Activated CD4-positive, CD25-positive, alpha-beta regulatory T cell (primary cell): Measurements from ENCODE around the gene TMEM108.

Source experiments
- DNase-seq, 4 experiments: peaks; one replicate each; lab custom pipeline; 2025; lab: John Stamatoyannopoulos, UW

The TMEM108 gene

DNA sequence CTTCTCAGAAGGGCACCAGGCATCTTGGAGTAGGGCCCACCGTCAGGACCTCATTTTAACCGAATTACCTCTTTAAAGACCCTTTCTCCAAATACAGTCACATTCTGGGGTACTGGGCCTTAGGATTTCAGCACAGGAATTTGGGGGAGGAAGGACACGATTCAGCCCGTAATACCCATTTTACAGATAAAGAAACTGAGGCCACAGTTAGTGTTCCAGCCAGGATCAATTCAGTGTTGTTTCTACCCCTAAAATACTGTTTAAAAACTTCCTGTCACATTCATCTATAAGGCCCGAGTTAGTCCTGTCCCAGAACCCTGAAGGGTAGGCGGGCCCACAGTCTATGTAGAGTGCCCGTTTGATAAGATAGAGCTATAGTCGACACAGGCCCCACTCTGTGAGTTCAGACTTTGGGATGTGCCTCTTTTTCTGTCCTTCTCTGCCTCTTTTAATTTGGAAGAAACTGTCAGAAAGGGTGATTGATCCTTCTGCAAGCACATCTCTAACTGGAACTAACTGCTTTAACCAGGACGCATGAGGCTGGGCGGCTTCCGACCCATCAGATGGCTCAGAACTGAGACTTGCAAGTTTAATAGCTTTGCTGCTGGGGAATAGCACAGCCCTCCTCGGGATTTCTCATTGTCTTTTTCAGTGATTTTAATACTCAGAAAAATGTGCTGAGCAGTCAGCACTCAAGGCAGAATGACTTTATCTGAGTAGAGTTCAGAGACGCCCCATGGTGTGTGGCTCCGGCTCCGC is 381.1 kb downstream of the TMEM108 start:
- no peak for DNase-seq

DNA sequence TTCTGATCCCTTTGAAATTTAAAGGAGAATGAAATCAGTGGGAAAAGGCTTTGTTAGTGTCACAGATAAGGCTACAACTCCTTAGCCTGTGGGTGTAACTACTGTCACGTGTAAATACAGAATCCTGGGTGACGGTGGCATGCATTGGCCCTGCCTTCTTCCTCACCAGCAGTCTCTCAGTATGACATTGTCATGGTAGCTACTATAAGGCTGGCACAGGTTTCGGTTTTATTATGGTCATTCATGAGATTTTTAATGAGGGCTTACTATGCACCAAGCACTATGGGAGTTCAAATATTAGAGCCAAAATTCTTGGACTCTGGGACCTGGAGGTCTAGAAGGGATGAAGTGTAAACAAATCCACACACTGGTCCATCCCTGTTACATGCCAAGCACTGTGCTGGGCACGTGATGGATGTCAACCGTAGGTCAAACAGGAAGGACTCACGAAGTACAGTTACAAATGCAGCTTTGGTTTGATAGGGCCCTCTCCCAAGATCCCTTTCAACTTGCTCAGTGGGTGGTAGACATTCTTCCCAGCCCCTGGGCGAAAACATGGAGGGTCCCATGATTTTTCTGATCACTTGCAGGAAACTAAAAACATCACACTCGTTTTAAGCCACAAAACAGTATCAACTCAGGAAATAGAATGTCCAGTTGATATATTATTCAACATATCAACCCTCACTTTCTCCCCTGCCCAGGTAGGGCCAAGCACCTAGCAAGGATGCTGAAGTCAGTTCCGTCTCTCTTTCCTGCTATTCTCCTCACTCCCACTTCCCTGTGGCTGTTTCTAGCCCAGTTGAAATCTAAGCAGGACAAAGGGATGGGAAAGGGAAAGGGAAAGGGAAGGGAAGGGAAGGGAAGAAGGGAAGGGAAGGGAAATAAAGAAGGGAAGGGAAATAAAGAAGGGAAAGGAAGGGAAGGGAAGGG is 387.0 kb downstream of the TMEM108 start:
- no peak for DNase-seq

DNA sequence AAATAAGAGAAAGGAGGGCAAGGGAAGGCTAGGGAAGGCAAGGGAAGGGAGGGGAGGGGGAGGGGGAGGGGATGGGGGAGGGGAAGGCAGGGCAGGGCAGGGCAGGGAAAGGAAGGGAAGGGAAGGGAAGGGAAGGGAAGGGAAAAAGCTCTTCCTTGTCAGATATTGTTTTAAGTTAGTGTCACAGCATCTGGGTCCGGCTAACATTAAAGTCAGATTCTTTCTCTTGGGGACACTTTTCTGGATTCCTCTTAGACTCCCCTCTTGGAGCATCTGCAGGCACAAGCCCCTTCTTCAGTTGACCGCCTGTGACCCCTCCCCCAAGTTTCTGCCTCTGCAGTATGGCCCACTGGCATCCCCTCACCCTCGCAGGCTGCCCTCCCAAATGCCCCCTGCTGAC is 387.7 kb downstream of the TMEM108 start:
- no peak for DNase-seq

DNA sequence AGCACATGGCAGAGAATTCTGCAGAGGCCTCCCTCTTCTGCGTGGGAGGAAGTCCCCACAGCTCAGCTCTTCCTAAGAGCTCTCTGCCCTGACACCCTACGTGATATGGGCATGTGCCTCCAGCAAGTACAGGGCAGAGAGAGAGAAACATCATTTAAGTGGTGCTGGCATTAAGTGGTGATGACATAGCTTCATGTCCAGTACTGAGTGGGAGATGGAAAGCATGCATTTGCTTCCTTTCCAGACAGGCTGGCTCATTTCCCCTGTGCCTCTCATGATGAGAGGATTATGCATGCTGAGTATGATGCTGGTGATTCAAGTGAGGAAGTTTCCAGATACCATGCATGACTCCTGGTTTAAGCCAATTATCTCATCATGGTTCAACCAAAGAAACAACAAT is 388.5 kb downstream of the TMEM108 start:
- no peak for DNase-seq

DNA sequence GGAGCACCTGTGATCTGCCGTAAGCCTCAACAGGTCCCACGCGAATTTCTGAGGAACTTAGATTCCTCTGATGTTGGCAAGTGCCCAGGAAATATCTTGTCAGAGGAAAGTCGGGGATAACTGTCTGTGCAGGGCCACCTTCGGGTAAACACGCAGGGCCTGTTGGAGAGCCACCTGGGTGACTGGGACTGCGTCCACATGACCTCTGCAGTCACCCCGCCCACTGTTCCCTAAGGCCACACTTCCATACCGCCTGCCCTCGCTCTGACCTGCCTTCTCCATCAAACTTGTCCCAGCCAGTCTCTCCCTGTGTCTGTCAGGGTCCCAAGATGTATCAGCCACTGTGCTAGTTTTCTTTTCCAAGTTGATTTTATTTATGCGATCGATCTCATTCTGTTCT is 390.4 kb downstream of the TMEM108 start:
- DNase-seq, result no peak

DNA sequence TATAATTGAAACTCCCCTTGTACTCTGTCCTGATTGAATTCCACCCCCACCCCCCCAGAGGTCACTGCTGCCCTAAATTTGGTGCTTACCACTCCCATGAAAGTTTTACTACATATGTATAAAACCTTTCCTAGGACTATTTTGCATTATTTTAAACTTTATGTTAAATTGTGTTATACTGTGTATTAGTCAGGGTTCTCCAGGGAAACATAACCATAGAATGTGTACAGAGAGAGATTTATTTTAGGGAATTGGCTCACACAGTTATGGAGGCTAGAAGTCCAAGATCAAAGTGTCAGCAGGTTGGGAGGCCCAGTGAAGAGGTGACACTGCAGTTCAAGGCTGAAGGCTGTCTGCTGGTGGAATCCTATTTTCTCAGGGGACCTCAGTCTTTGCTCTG is 390.9 kb downstream of the TMEM108 start:
- DNase-seq, result no peak

DNA sequence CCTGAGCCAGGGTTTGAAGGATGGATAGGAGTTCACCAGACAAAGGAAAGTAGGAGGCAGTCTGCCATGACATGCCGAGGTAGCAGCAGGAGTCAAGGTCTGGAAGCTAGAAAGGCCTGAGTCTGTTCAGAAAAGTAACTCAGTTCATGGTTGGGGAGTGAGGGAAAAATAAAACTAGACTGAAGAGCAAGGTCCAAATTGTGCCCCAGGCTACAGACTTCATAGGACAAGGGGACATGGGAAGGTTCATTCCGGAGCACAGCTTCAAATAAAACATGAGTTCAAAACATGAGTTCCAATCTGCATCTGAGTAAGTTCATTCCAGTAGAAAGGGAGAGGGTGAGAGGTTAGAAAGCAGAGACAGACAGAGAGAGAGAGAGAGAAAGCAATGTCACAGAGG is 401.4 kb downstream of the TMEM108 start:
- DNase-seq, result no peak

DNA sequence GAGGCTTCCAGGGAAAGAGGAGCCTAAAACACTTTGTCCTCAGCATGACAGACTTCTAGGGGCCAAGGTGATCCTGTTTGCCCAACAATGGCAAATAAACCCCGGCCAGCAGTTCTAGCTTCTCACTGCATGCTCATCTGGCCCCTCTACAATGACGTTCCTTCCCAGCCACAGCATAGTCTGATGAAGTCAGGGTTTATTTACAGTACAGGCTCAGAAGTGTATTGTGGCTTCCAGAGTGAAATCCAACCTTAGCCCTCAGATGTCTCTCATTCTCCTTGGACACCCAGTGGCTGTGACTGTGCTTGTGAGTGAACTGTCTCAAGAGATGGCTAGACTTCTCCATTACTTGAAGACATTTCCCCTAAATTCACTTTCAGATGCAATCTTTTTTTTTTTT is 402.5 kb downstream of the TMEM108 start:
- no peak for DNase-seq

DNA sequence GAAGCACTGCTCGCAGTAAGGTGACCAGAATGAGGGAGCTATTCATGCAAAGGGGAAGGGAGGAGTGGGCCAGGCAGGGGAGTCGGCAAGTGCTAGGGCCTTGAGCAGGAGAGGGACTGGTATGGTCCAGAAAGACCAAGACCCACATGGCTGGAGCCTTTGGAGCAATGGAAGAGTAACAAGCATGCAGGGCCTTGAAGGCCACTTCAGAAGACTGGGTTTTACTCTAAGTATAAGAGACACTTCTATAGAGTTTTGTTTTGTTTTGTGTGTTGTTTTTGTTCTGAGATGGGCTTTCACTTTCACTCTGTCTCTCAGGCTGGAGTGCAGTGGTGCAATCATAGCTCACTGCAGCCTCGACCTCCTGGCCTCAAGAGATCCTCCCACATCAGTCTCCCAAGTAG is 403.7 kb downstream of the TMEM108 start:
- DNase-seq, result no peak

DNA sequence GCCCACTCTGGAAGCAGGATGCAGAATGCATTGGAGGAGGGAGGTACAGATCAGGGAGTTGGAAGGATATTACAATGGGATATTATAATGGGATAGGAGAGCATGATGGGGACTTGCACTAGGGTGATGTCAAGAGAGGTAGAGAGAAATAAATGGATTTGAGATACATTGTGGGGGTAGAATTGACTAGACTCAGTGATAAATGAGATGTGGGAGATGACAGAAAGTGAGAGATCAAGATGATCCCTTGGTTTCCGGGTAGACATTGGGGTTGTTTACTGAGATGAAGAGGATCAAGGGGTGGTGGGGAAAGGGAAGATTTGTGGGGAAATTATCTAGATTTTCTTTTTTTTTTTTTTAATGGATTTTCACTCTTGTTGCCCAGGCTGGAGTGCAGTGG is 404.3 kb downstream of the TMEM108 start:
- DNase-seq, result no peak

DNA sequence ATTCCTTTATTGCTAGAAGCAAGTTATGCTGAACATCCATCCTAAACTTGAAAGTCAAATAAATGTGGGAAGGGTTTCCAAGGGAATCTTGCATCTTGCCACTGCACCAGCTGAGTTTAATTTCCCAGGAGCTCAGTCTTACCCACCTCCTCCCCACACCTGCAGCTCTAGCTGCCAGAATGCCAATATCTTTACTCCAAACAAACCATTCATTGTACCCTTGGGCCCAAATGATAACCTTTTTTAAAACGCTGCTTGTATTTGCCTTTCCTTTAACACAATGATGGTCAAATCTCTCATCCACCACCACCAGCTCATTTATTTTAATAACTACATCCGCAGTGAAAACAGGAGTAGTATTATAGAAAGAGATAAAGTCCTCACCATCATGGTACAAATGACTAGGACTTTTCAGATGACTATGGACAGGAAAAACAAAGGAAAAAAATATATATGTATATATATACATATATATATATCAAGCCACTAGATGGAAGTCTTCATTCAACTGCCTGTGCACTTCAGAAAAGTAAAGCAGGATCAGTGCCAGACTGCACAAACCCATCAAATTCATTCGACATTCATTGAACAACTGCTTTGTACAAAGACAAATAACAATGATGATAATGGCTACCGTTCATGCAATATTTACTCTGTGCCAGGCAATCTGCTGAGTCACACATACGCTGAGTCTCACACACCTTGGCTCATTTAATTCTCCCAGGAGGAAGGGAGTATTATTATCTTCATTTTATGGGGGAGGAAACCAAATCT is 405.6 kb downstream of the TMEM108 start:
- no peak for DNase-seq

DNA sequence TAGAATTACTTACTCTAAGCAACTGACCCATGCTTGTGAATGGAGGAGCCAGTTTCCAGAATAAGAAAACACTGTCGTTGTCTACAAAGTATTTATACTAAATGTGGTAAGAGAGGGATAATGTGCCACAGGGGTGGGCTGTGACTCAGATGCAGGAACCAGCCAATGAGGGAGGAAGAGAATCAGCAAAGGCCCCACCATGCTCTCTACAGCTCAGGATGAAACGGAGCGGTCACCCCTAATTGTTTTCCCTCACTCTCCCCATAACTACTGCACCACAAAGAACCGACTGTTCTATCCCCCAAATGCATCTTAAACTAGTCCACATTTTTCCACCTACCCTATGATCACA is 406.2 kb downstream of the TMEM108 start:
- no peak for DNase-seq

DNA sequence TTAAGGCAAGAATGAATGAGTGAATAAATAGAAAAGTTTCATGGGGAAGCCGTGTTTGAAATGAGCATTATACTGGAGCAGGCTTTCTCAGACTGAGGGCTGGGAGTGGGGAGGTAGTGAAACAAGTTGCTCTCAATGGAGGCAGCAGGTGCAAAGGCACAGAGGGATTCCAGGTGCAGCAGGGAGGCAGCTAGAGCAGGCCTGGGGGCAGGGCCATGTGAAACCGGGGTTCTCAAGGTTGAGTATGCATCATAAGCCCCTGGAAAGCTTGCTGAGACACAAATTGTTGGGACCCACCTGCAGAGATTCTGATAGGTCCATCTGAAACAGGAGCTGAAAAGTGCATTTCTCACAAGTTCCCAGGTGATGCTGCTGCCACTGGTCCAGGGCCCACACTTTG is 406.9 kb downstream of the TMEM108 start:
- DNase-seq, result no peak
